Stimulated activated memory B cell treated with anti-CD40 and anti-IgM and Interleukin-4, amounts not matched to agents 10 μg/mL and 1 μg/mL and 100 μg/mL, for 72 hours (primary cell): ENCODE data around the gene ACSF2.

ENCODE experiments used
- ATAC-seq: fragments of 150-1000 bp; cut with Tn5 transposase; 2 replicates; pipeline ENCODE4 v1.10.0; 2021
- H3K27ac Mint-ChIP-seq: one replicate; pipeline ENCODE4 v1.8.0; 2022; ENCODE audit warnings: mild to moderate bottlenecking, mixed read lengths
- H3K27me3 Mint-ChIP-seq: one replicate; pipeline ENCODE4 v1.8.0; 2022; ENCODE audit warnings: mixed read lengths
- H3K36me3 Mint-ChIP-seq: one replicate; pipeline ENCODE4 v1.8.0; 2022; ENCODE audit warnings: mixed read lengths
- H3K4me1 Mint-ChIP-seq: one replicate; pipeline ENCODE4 v1.8.0; 2022; ENCODE audit warnings: mixed read lengths
- H3K4me3 Mint-ChIP-seq: one replicate; pipeline ENCODE4 v1.8.0; 2022; ENCODE audit warnings: mild to moderate bottlenecking, moderate library complexity, mixed read lengths
- H3K9me3 Mint-ChIP-seq: one replicate; pipeline ENCODE4 v1.8.0; 2022; ENCODE audit warnings: mixed read lengths

Gene ACSF2

DNA sequence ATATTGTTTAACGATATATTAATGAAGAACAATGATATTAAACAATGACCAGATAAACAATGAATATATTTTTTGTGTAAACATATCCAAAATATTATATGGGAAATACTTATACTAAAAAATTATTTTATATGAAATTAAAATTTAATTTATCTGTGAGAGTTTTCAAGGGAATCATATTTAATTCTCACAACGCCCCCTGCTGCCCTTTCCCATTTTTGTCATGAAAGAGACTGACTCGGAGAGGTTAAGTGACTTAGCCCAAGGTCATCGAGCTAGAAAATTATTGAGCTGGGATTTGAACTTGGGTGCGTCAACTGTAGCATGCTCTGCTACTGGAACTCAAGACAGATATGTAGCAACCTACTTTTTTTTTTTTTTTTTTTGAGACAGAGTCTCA lies 75.0 kb downstream of the ACSF2 start:
- no peaks in the 10 kb centered on the region for H3K9me3 Mint-ChIP-seq
- H3K4me1 Mint-ChIP-seq = no peaks in the 10 kb centered on the region
- H3K4me3 Mint-ChIP-seq = no peak overlapping the region
- H3K27ac Mint-ChIP-seq = no peak overlapping the region
- H3K27me3 Mint-ChIP-seq = no peaks in the 10 kb centered on the region
- no peaks in the 10 kb centered on the region for H3K36me3 Mint-ChIP-seq
- no peak for ATAC-seq

DNA sequence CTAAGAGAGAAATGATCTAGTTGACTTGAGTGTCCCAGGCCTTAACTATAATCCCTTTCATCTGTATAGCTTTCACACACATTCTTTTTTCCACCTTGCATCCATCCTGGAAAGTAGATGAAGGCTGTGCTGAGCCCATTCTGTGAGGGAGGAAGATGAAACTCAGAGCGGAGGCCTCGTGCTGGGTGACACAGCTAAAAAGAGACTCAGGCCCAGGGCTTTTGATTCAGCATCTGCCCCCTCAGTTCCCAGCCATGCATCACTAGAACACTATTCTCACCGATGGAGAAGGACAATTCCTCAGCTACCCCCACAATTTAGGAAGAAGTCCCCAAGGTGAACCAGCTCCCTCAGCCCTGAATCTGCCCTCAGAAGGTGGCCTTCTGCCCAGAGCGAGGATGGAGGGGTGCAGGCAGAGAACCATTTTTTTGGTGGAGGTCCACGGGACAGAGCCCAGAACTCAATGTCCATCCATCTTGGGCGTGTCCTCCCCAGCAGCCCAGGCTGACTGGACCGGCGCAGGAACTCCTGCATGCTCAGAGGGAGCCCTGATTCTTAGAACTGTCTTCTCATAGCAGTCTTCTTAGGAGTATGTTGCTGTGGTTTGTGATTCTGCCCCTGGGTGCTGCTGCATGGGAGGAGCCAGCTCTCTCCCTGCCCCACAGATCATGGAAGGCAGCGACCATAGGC lies 76.4 kb downstream of the ACSF2 start:
- no peaks in the 10 kb centered on the region for H3K4me1 Mint-ChIP-seq
- no peak overlapping the region for H3K27ac Mint-ChIP-seq
- no peak for ATAC-seq
- no peaks in the 10 kb centered on the region for H3K36me3 Mint-ChIP-seq
- H3K4me3 Mint-ChIP-seq = no peak overlapping the region
- no peaks in the 10 kb centered on the region for H3K27me3 Mint-ChIP-seq
- H3K9me3 Mint-ChIP-seq = no peaks in the 10 kb centered on the region

DNA sequence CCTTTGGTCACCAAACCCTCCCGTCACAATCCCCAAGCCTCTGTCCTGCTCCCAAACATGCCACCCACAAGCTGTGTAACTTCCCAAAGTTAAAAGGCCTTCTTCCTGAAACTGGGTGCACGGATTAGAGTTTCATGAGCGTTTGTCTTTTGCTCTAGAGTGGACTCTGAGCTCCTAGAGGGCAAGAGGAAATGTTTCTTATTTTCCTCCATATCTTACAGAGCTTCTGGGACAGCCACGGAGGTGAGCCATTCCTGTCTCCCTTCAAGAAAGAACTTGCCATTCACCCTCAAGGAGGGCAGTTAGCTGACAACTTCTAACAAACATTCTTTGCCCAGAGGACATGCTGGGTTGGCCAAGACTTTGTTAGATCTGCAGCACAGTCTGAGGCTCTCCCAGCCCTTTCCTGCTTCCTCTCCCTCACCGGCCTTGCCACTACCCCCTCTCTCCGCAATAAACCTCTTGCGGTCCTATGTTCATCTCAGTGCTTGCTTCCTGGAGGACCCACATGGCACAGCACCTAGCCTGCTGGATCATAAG lies 79.6 kb downstream of the ACSF2 start:
- no peak for ATAC-seq
- Mint-ChIP-seq H3K27me3 (peaks cover 9% of the 10 kb centered on the region), H3K4me1 (peaks cover 9% of the 10 kb centered on the region), H3K4me3 (no peak overlapping the region), H3K9me3 (no peaks in the 10 kb centered on the region), H3K27ac (no peak overlapping the region), H3K36me3 (no peaks in the 10 kb centered on the region)

DNA sequence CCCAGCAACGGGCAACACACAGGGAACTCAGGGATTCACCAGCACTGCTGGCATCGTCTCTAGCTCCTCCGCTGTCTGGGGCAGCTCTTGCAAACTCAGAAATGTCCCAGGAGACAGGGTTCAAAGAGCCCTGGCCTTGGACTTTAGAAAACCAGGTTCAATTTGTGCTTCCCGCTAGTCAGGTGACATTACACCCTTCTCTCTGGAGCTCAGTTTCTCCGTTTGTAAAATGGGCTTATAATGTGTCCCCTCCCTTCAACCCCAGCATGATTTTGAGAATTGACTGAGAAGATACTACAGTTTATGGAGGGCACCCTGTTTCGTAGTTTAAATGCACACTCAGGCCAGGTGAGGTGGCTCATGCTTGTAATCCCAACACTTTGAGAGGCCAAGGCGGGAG lies 80.3 kb downstream of the ACSF2 start:
- Mint-ChIP-seq H3K4me1 (peaks cover 12% of the 10 kb centered on the region), H3K27me3 (peaks cover 11% of the 10 kb centered on the region), H3K4me3 (no peak overlapping the region), H3K27ac (no peak overlapping the region), H3K36me3 (no peaks in the 10 kb centered on the region), H3K9me3 (no peaks in the 10 kb centered on the region)
- no peak for ATAC-seq

DNA sequence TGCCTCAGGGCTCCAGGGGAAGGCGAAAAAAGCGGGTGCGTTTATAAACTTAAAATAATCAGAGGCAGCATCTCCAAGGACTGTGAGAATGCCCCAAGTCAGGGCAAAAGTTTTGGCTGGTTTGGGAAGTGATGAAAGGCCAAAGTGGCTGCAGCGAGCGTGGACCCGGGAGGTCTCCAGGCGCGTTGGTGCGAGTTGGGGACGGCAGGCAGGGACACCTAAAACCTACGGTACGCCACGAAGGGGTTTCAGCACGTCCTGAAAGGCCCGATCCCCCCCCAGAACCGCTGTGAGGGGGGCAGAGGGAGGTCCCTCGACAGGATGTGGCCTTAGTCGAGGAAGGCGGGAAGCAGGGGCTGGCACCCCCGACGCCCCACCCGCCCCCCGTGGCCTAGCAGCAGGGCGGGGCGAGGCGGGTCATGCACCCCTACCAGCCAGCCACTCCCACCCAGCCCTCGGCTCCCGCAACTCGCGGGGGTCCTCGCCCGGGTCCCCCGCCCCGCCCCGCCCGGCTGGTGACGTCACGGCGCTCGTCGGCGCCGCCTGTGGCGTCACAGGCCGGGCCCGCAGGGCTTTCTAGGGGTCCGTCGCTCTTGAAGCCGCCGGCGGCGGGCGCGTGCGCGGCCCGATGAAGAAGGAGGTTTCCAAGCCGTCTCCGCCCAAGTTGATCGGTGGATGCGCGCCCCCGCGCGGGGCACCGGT lies 82.0 kb downstream of the ACSF2 start, which contains the start of gene MYCBPAP:
Gene MYCBPAP (plus strand): TSS at position 569 of the 702 bp plus-strand sequence. CDS start 236 bp downstream, outside the sequence.
- no peaks in the 10 kb centered on the region for H3K36me3 Mint-ChIP-seq
- H3K27ac Mint-ChIP-seq = peak within 1 kb of the TSS; percentile 62
- peak; percentile 83 for ATAC-seq
- peaks cover 20% of the 10 kb centered on the region for H3K4me1 Mint-ChIP-seq
- peak within 1 kb of the TSS; percentile 87 for H3K4me3 Mint-ChIP-seq
- H3K9me3 Mint-ChIP-seq = no peaks in the 10 kb centered on the region
- peaks cover 26% of the 10 kb centered on the region for H3K27me3 Mint-ChIP-seq

DNA sequence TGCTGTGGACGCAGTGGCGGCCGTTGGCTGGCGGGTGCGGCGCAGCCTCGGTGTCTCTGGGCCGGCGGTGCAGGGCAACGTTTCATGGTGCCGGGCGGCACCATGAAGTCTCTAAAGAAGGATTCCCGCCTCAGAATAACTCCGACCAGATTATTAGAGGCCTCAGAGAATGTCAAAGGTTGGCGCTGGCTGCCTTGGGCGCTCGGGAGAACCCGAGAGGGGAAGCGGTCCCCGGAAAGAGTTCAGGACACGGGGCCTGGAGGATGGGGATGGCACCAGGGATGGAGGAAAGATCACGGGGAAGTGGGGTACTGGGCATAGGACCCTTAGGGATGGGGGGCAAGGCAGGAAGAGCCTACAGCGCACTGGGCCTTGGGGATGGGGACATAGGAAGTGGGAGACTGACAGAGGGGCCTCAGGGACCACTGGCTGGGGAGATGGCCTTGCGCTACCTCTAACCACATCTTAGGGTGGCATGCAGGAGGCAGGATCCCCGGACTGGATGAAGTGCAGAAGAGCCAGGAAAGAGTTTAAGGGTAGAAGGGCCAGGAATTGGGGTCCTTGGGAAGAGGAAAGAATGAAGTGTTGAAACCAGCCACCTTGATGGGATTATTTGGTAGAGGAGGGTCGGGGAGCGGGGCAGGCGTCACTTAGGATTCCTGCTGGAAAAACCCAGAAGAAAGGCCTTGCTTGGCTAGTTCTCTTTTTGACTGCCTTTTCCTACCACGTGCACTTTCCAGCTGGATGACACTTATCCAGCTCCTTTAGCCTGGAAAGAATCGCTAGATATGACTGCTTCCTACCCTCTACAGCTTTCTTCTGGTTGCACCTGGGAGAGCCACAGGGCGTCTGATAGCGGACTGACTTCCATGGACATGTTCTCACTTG lies 82.8 kb downstream of the ACSF2 start:
- H3K27ac Mint-ChIP-seq = peak overlapping the region; percentile 53
- ATAC-seq = no peak
- H3K4me1 Mint-ChIP-seq = peaks cover 20% of the 10 kb centered on the region

DNA sequence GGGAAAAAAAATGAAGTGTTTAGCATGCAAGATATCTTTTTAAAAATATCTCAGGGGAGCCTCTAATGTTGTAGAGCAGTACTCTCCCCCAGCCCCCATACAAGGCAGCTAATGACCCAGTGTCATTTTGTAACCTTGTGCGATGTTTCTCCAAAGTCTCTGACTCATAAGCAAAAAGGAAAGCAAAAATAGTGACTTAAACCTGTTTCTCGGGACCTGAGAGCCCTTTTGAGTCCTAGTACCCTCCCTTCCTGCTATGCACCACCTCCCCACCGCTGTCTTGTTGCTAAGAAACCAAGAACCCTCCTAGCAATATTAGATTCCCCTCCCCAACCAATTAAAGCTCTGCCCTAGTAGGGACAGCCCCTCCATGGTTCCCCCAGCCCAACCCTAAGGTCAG lies 85.0 kb downstream of the ACSF2 start:
- Mint-ChIP-seq H3K4me3 (no peak overlapping the region), H3K36me3 (no peaks in the 10 kb centered on the region), H3K27me3 (peaks cover 26% of the 10 kb centered on the region), H3K9me3 (no peaks in the 10 kb centered on the region), H3K27ac (no peak overlapping the region), H3K4me1 (peaks cover 20% of the 10 kb centered on the region)
- ATAC-seq = peak; percentile 65

More for the DNA sequence above, 82.8 kb downstream of the ACSF2 start:
- no peaks in the 10 kb centered on the region for H3K9me3 Mint-ChIP-seq
- H3K4me3 Mint-ChIP-seq = peak overlapping the region; percentile 87
- H3K36me3 Mint-ChIP-seq = no peaks in the 10 kb centered on the region
- peaks cover 26% of the 10 kb centered on the region for H3K27me3 Mint-ChIP-seq

DNA sequence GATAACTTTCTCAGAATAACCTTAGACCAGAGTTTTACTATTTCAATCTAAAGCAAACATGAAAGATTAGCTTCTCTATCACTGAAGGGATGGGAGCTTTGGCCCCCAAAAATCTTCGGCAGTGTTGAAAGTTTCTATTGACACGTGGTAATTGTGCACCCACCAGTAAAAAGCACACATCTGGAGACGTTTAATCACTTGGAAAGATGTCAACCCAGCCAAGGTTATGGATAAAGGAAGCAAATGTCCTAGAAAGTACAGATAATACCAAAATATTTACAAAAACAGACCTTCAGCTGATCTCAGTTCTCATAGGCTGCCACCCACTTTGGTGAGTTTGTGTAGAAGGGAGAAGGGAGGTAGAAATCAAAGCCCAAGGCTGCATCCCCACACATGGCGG lies 87.5 kb downstream of the ACSF2 start:
- Mint-ChIP-seq H3K27ac (no peak overlapping the region), H3K4me1 (peaks cover 18% of the 10 kb centered on the region)
- ATAC-seq = no peak

DNA sequence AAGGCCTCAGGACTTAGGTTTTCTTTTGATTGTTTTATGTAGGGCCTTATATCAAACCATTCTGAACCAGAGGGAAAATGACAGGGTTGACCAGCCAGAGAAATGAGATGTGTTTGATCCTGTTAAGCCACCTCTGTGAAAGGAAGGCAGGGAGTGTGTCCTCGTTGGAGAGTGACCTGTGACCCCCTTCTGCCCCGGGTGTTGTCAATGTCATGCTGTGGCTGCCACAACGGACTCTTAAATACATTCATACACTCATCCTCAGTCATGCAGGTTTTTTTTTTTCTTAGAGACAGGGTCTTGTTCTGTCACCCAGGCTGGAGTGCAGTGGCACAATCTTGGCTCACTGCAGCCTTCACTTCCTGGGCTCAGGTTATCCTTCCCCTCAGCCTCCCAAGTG lies 88.4 kb downstream of the ACSF2 start:
- H3K27me3 Mint-ChIP-seq = peaks cover 17% of the 10 kb centered on the region
- no peaks in the 10 kb centered on the region for H3K36me3 Mint-ChIP-seq
- peaks cover 11% of the 10 kb centered on the region for H3K4me1 Mint-ChIP-seq
- no peak overlapping the region for H3K27ac Mint-ChIP-seq
- H3K9me3 Mint-ChIP-seq = no peaks in the 10 kb centered on the region
- ATAC-seq = no peak
- H3K4me3 Mint-ChIP-seq = no peak overlapping the region

More for the DNA sequence above, 87.5 kb downstream of the ACSF2 start:
- H3K9me3 Mint-ChIP-seq = no peaks in the 10 kb centered on the region
- H3K36me3 Mint-ChIP-seq = no peaks in the 10 kb centered on the region
- no peak overlapping the region for H3K4me3 Mint-ChIP-seq
- peaks cover 24% of the 10 kb centered on the region for H3K27me3 Mint-ChIP-seq

DNA sequence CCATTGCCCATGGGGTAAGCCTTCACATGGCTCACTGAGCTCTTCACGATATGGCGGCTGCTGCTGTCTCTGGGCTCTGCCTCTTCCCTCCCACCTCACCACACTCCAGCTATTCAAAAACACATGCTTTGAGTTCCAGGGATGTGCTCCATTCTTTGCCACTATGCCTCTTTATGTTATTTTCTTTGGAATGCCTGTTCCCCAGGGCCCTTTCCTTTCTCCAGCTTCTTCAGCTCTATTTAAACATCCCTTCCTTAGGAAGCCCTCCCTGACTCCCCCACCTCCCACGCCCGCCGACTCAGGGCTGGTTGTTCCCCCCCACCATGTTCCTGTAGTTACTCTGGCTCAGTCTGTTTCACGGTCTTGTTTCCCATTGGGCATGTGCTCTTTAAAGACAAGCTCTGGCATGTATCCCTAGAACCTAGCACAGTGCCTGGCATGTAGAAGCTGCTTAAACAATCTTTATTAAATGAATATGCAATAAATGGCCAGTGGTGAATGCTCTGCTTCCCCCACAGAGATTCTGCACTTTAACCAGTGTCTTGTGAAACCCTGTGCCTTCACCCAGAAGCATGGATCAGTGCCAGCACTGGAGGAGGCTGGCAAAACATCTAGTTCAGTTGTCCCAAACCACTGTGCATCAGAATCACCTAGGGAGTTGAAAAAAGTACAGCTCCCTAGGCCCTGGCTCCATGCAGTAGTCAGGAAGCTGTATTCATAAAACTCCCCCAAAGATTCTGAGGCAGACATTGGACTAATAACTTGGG lies 89.1 kb downstream of the ACSF2 start:
- no peaks in the 10 kb centered on the region for H3K9me3 Mint-ChIP-seq
- H3K4me1 Mint-ChIP-seq = peaks cover 11% of the 10 kb centered on the region
- H3K27me3 Mint-ChIP-seq = peaks cover 17% of the 10 kb centered on the region
- no peak overlapping the region for H3K4me3 Mint-ChIP-seq
- H3K36me3 Mint-ChIP-seq = no peaks in the 10 kb centered on the region
- no peak overlapping the region for H3K27ac Mint-ChIP-seq
- ATAC-seq = no peak

DNA sequence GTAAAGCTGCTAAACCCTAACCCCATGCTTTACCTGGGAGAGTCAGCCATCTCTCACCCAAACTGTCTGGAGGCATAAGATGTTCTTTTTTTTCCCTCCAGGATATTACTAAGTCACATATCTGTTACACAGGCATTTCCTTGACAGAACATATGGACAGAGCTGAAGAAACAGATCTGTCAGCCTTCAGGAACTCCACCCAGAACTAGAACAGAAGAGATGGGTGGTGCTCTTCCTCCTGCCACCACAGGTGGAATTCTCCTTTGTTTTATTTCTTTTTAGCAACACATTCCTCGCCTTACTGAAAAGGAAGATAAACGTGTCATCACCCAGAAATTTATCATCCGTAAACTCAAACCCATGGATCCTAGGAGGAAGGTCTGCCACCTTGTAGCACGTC lies 91.0 kb downstream of the ACSF2 start:
- Mint-ChIP-seq H3K4me1 (peaks cover under 1% of the 10 kb centered on the region), H3K27me3 (peaks cover 8% of the 10 kb centered on the region), H3K36me3 (no peaks in the 10 kb centered on the region), H3K4me3 (no peak overlapping the region), H3K9me3 (no peaks in the 10 kb centered on the region), H3K27ac (no peak overlapping the region)
- ATAC-seq = no peak

DNA sequence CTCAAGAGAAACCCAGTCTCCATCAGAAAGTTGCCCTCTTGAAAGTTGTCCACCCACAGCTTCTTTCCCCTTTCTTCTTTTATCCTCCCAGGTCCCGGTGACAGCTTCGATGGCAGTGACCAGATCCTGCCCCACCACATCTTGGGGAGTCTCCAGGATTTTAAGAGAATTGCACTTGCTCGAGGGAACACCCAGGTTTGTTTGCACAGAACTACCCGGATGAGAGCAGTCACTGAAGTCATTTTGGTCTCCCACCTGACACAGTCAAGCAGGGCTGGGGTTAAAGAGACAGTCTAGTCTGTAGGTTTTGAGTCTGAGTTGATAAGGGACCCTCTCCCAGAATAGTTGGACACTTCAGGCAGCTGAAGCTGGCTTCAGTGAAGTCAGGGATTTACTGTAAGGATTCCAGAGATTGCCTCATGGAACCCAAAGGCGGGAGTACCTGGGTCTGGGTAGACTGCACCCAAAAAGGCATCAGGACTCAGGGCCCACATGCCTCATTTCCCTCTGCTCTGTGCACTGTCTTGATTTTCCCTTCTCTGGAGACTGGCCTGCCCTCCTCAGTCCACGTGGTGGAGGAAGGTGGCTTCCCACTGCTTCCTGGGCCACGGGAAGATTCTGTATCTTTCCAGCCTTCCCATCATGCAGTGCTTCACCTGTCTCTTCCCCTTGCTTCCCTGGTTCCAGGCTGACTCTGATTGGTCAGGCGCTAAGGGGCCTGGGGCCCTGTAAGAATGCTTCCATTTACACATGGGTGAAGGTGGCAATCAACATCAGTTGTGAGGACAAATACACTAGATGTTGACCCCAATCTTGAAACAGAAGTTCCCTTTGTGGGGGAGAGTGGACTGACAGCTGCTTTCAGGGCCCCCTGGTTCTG lies 91.7 kb downstream of the ACSF2 start:
- no peak for ATAC-seq
- no peaks in the 10 kb centered on the region for H3K36me3 Mint-ChIP-seq
- no peak overlapping the region for H3K4me3 Mint-ChIP-seq
- H3K4me1 Mint-ChIP-seq = no peaks in the 10 kb centered on the region
- H3K27me3 Mint-ChIP-seq = peaks cover under 1% of the 10 kb centered on the region
- no peak overlapping the region for H3K27ac Mint-ChIP-seq
- H3K9me3 Mint-ChIP-seq = no peaks in the 10 kb centered on the region

DNA sequence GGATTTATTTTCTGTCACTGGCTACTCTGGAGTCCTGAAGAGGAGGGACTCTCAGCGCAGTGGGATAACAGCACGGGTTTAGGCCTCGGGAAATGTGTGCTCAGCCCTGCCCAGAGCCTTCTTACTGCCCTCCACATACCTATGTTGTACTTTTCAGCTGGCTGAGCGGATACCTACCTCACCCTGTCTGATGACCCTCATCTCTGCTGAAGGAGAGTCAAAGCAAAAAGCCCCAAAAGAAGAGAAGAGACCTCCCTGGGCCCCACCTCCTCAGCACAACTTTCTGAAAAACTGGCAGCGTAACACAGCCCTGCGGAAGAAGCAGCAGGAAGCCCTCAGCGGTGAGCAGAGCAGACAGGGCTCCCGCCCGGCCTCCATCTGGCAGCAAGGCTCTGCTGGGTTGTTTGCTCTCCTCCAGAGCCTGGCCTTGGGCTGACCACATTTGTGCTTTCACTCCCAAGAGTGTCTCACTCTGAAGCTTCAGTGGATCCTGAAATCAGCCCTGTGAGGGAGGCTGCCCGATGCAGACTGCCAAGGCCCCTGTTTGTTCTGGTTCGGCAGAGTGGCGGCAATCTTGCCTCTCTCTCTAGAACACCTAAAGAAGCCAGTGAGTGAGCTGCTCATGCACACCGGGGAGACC lies 92.5 kb downstream of the ACSF2 start:
- no peak overlapping the region for H3K4me3 Mint-ChIP-seq
- H3K9me3 Mint-ChIP-seq = no peaks in the 10 kb centered on the region
- no peak overlapping the region for H3K27ac Mint-ChIP-seq
- no peaks in the 10 kb centered on the region for H3K27me3 Mint-ChIP-seq
- no peaks in the 10 kb centered on the region for H3K4me1 Mint-ChIP-seq
- no peaks in the 10 kb centered on the region for H3K36me3 Mint-ChIP-seq
- ATAC-seq = no peak
